HEK293T (cell line): ENCODE measurements around the gene CYP46A1.

Experiments
- CTCF ChIA-PET: fragments of 350-600 bp; formaldehyde crosslinking; extraction: SDS; loops from one replicate; lab custom pipeline; 2021; ENCODE audit warnings: antibody characterized with exemption, inconsistent platforms; lab: Yijun Ruan, JAX
- POLR2A ChIA-PET: fragments of 350-600 bp; formaldehyde crosslinking; extraction: SDS; loops from one replicate; lab custom pipeline; 2020; ENCODE audit warnings: antibody characterized with exemption, inconsistent platforms; lab: Yijun Ruan, JAX
- DNase-seq: peaks from one replicate; pipeline ENCODE4 v3.0.0; 2012; ENCODE audit warnings: mixed read lengths; ENCODE audit errors: extremely low spot score
- ARNT ChIP-seq: fragments of 450-650 bp; IDR thresholded peaks from 2 replicates; pipeline ENCODE4 v1.6.1; 2017; ENCODE audit warnings: mild to moderate bottlenecking
- BHLHE40 ChIP-seq: fragments of 450-650 bp; IDR thresholded peaks from 2 replicates; pipeline ENCODE4 v1.6.1; 2016; ENCODE audit warnings: mild to moderate bottlenecking, moderate library complexity, borderline replicate concordance
- CTBP1 ChIP-seq: fragments of 450-650 bp; IDR thresholded peaks from 2 replicates; pipeline ENCODE4 v1.6.1; 2016; ENCODE audit warnings: borderline replicate concordance
- ELF4 ChIP-seq: fragments of 450-650 bp; IDR thresholded peaks from 2 replicates; pipeline ENCODE4 v1.6.1; 2017; ENCODE audit warnings: antibody characterized with exemption
- FOXA1 ChIP-seq: fragments of 450-650 bp; IDR thresholded peaks from 2 replicates; pipeline ENCODE4 v1.6.1; 2016; ENCODE audit warnings: mild to moderate bottlenecking
- FOXK2 ChIP-seq: fragments of 450-650 bp; IDR thresholded peaks from 2 replicates; pipeline ENCODE4 v1.6.1; 2016; ENCODE audit warnings: mild to moderate bottlenecking
- FOXM1 ChIP-seq: fragments of 450-650 bp; IDR thresholded peaks from 2 replicates; pipeline ENCODE4 v1.6.1; 2017; ENCODE audit warnings: mild to moderate bottlenecking, borderline replicate concordance
- HDGF ChIP-seq: fragments of 450-650 bp; IDR thresholded peaks from 2 replicates; pipeline ENCODE4 v1.6.1; 2017; ENCODE audit warnings: antibody characterized with exemption, borderline replicate concordance
- L3MBTL2 ChIP-seq: fragments of 450-650 bp; conservative IDR thresholded peaks from 2 replicates; pipeline ENCODE4 v1.6.1; 2016; ENCODE audit warnings: mild to moderate bottlenecking
- LEF1 ChIP-seq: fragments of 450-650 bp; IDR thresholded peaks from 2 replicates; pipeline ENCODE4 v1.6.1; 2017; ENCODE audit warnings: mild to moderate bottlenecking, borderline replicate concordance
- NFRKB ChIP-seq: fragments of 450-650 bp; IDR thresholded peaks from 2 replicates; pipeline ENCODE4 v1.6.1; 2016; ENCODE audit warnings: mild to moderate bottlenecking, moderate library complexity
- SP1 ChIP-seq: fragments of 450-650 bp; IDR thresholded peaks from 2 replicates; pipeline ENCODE4 v1.6.1; 2017
- SUZ12 ChIP-seq: fragments of 450-650 bp; IDR thresholded peaks from 2 replicates; pipeline ENCODE4 v1.6.1; 2016; ENCODE audit warnings: mild to moderate bottlenecking
- TARDBP ChIP-seq: fragments of 450-650 bp; IDR thresholded peaks from 2 replicates; pipeline ENCODE4 v1.6.1; 2016
- ZNF384 ChIP-seq: fragments of 450-650 bp; IDR thresholded peaks from 2 replicates; pipeline ENCODE4 v1.6.1; 2016
- TF ChIP-seq, protein P1 (sequence below): fragments of 450-650 bp; IDR thresholded peaks from 2 replicates; pipeline ENCODE4 v1.6.1; 2016

CYP46A1 gene

DNA sequence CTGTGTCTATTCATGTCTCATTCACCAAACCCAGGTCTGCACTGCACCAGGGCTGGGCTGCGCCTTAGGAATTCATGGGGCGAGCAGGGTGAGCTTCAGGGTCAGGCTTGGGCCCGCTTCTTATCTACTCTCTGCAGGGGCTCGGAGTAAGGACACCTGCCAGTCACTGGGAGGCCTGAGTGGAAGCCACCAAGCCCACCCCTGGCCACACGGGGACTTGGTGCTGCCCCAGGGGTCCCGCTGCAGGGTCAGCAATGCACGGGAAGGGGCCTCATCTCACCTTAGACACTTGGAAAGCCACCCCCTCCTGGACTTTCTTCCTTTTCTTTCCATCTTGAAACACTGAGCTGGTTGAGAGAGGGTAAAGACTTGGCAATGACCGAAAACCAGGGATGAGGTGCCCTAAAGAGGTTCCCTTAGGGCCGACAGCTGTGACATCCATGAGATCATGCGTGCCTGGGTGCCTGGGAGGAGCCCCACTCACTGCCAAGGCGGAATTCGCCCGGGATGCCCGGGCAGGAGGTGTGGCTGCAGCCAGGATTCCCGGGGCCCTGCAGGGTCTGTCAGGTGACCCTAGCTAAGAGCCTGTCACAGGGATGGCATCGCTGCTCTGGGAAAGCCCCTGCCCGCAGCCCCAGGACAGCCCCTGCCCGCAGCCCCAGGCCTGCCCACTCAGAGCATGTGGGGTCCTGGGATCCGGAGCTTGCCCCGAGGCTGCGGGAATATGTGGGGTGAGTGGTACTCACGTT, 63.7 kb downstream of the CYP46A1 start:
- no peak for DNase-seq
- ChIA-PET POLR2A (no interaction called here), CTCF (interaction anchor here (0.7 to 2.8 kb wide), 3 partner anchors 17 to 102 kb away, joined by 3 to 10 read pairs (median 9); no protein-coding TSS in a partner anchor)
- no peak for TF ChIP-seq BHLHE40
- no peak for TF ChIP-seq FOXA1
- TF ChIP-seq ARNT, result no peak
- no peak for TF ChIP-seq LEF1

- ChIA-PET CTCF (interaction anchor here (0.5 to 2.8 kb wide), 3 partner anchors 18 to 150 kb away, joined by 3 to 10 read pairs (median 9); no protein-coding TSS in a partner anchor), POLR2A (no interaction called here)
- DNase-seq, result no peak
- no peak for TF ChIP-seq L3MBTL2
- TF ChIP-seq HDGF, result no peak
- TF ChIP-seq, protein P1, sequence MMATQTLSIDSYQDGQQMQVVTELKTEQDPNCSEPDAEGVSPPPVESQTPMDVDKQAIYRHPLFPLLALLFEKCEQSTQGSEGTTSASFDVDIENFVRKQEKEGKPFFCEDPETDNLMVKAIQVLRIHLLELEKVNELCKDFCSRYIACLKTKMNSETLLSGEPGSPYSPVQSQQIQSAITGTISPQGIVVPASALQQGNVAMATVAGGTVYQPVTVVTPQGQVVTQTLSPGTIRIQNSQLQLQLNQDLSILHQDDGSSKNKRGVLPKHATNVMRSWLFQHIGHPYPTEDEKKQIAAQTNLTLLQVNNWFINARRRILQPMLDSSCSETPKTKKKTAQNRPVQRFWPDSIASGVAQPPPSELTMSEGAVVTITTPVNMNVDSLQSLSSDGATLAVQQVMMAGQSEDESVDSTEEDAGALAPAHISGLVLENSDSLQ, result no peak
- no peak for TF ChIP-seq FOXA1
- no peak for TF ChIP-seq SUZ12
- TF ChIP-seq FOXM1, result no peak
- no peak for TF ChIP-seq ELF4
- TF ChIP-seq FOXK2, result no peak
- TF ChIP-seq TARDBP, result no peak
- no peak for TF ChIP-seq SP1
- TF ChIP-seq CTBP1, result no peak
- no peak for TF ChIP-seq ZNF384
- TF ChIP-seq BHLHE40, result no peak
- TF ChIP-seq LEF1, result no peak
- TF ChIP-seq NFRKB, result no peak
- TF ChIP-seq ARNT, result no peak
Observed at GRCh38 chr14:99748529-99748928, 64.4 kb downstream of the CYP46A1 start.

GRCh38 chr14:99749142-99749541, 65.0 kb downstream of the CYP46A1 start:
- POLR2A ChIA-PET, result no interaction called here
- no peak for TF ChIP-seq BHLHE40
- TF ChIP-seq ZNF384, result no peak
- no peak for TF ChIP-seq FOXK2
- no peak for TF ChIP-seq CTBP1
- TF ChIP-seq ELF4, result no peak
- TF ChIP-seq ARNT, result no peak
- no peak for DNase-seq
- CTCF ChIA-PET, result interaction anchor here (0.8 to 0.9 kb wide), 2 partner anchors 12 to 19 kb away, joined by 3 read pairs; no protein-coding TSS in a partner anchor

- ChIA-PET CTCF (interaction anchor here (0.6 to 0.9 kb wide), 4 partner anchors 11 to 292 kb away, joined by 3 to 4 read pairs (median 3); no protein-coding TSS in a partner anchor), POLR2A (no interaction called here)
- no peak for DNase-seq
- TF ChIP-seq ZNF384 (no peak), NFRKB (no peak), HDGF (no peak), SUZ12 (no peak), CTBP1 (no peak), ARNT (no peak)
Observed at GRCh38 chr14:99749763-99750715, 65.9 kb downstream of the CYP46A1 start.

- no peak for TF ChIP-seq NFRKB
- no peak for TF ChIP-seq LEF1
- no peak for TF ChIP-seq ELF4
- no peak for TF ChIP-seq L3MBTL2
- no peak for TF ChIP-seq TARDBP
- no peak for TF ChIP-seq HDGF
- TF ChIP-seq SUZ12, result no peak
- no peak for TF ChIP-seq ZNF384
- TF ChIP-seq CTBP1, result no peak
- TF ChIP-seq SP1, result no peak
- TF ChIP-seq FOXA1, result no peak
- TF ChIP-seq, protein P1, result no peak
- no peak for TF ChIP-seq ARNT
- no peak for TF ChIP-seq FOXK2
- no peak for TF ChIP-seq FOXM1
- TF ChIP-seq BHLHE40, result no peak
- CTCF ChIA-PET, result interaction anchor here (0.6 to 1.2 kb wide), 2 partner anchors 39 to 293 kb away, joined by 3 to 4 read pairs; no protein-coding TSS in a partner anchor
- POLR2A ChIA-PET, result no interaction called here
- no peak for DNase-seq
Observed at GRCh38 chr14:99750746-99751450, 66.8 kb downstream of the CYP46A1 start.
